Vagina (tissue), 2 donors: ENCODE data around the gene ARHGAP26.

Experiments
- CTCF ChIP-seq, 3 experiments: fragments of 450-650 bp in 2 of 3; fragments of 200-600 bp in 1 of 3; sonication (generic) in 1 of 3; IDR thresholded peaks; one replicate each; pipeline ENCODE4 v1.5.1; 2017 to 2019; ENCODE audit warnings: antibody characterized with exemption in 3 of 3, mild to moderate bottlenecking in 2 of 3, moderate library complexity in 2 of 3
- POLR2A ChIP-seq, 2 donors: fragments of 450-650 bp; IDR thresholded peaks; one replicate each; pipeline ENCODE4 v1.6.1; 2017; ENCODE audit warnings: antibody characterized with exemption in 2 of 2, mild to moderate bottlenecking in 2 of 2, moderate library complexity in 2 of 2
- POLR2AphosphoS5 ChIP-seq, 2 donors: sonication (generic); formaldehyde crosslinking; IDR thresholded peaks; one replicate each; pipeline ENCODE4 v1.9.0; 2017; ENCODE audit warnings: antibody characterized with exemption in 2 of 2, mild to moderate bottlenecking in 2 of 2, low read depth in 1 of 2; ENCODE audit not compliant: insufficient read depth in 1 of 2

- TF ChIP-seq CTCF (IDR thresholded peaks at IDR 0.05) (no peak), POLR2A (IDR thresholded peaks at IDR 0.05) (no peak), POLR2AphosphoS5 (IDR thresholded peaks at IDR 0.05; ENCODE audit: insufficient read depth in 1 of 2, low read depth in 1 of 2) (no peak)
These were observed 422.2 kb downstream of the ARHGAP26 start for GRCh38 chr5:143192191-143192900.
